ENCODE results near the gene NTRK3.
"Not testable (repeated sequence)": the region's sequence is repeated elsewhere in the genome, so short reads cannot be mapped to it uniquely, and the experiment has no call there.

NTRK3 gene

DNA sequence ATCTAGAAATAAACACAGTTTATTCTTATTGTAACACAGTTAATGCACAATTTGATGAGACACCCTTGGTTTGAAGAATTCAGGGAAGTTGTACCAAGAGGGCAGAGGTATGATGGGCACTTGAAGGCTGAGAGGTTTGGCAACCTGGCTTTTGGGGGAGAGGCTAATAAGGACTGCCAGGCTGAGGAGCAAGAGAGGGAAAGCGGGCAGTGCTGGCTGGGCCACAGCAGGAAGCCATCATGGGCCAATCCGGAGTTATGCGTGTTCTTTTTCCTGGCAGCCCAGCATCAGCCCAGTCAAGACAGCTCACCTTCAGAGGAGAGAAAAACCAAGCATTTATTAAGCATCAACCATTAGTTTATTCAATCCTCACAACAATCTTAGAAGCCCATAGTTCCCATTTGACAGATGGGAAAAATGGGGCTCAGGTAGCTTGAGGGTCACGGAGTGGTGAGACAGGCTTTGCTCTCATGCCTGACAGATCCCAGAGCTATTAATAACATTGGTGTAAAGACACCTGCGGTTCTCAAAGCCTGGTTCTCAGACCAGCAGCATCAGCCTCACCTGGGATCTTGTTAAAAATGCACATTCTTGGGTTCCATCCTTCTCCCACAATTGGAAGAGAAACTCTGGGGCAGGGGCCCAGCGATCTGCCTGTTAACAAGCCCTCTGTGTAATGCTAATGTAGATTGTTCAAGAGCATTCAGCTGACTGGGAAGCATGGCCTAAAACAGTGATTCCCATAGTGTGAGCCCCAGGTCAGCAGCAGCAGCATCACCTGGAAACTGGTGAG, 183.7 kb downstream of the NTRK3 start:
- no peaks in the 10 kb centered on the region for H3K4me1 ChIP-seq (ENCODE audit: control insufficient read depth, insufficient read depth, low read length, poor library complexity, severe bottlenecking)
- DNase-seq: no peak

GRCh38 chr15:88072133-88072532, 184.4 kb downstream of the NTRK3 start:
- H3K9me3 ChIP-seq (ENCODE audit: control insufficient read depth, low read length); DNase-seq; H3K27ac ChIP-seq (ENCODE audit: insufficient read depth, low read length, poor library complexity, severe bottlenecking); H3K4me3 ChIP-seq (ENCODE audit: insufficient read depth, low read depth, low read length, poor library complexity, severe bottlenecking); H3K4me1 ChIP-seq (ENCODE audit: control insufficient read depth, insufficient read depth, low read length, poor library complexity, severe bottlenecking); H3K36me3 ChIP-seq (ENCODE audit: control insufficient read depth, insufficient read depth, low read length); H3K27me3 ChIP-seq (replicated peaks; ENCODE audit: control insufficient read depth, insufficient read depth, low read length, poor library complexity, severe bottlenecking): not testable (repeated sequence)

More for the DNA sequence above, 183.7 kb downstream of the NTRK3 start:
- Histone ChIP-seq H3K9me3 (ENCODE audit: control insufficient read depth, low read length) (no peaks in the 10 kb centered on the region), H3K27ac (ENCODE audit: insufficient read depth, low read length, poor library complexity, severe bottlenecking) (no peak overlapping the region), H3K36me3 (ENCODE audit: control insufficient read depth, insufficient read depth, low read length) (no peaks in the 10 kb centered on the region), H3K27me3 (replicated peaks; ENCODE audit: control insufficient read depth, insufficient read depth, low read length, poor library complexity, severe bottlenecking) (no peaks in the 10 kb centered on the region), H3K4me3 (ENCODE audit: insufficient read depth, low read depth, low read length, poor library complexity, severe bottlenecking) (no peak overlapping the region)

- no peak for DNase-seq
- no peaks in the 10 kb centered on the region for H3K36me3 ChIP-seq (ENCODE audit: control insufficient read depth, insufficient read depth, low read length)
Measured at GRCh38 chr15:88071141-88071540, 185.4 kb downstream of the NTRK3 start.

DNA sequence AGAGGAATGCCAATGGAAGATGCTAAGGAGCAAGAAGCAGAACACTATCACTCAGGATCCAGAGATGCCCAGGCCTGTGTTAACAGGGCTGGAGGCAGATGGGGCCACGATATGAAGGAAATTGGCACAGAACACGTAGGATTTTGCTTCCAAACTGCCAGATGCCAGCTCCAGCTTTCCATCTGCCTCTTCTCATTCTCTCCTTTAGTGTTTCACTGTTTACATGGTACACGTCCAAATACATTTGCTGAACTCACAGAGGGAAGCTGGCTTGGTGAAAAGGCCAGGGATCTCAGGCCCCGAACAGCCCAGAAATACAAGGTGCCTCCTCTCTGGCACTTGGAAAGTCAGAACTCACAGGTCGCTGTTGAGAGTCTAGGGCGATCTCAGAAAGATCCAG, 187.0 kb downstream of the NTRK3 start:
- Histone ChIP-seq H3K36me3 (ENCODE audit: control insufficient read depth, insufficient read depth, low read length) (no peaks in the 10 kb centered on the region), H3K27ac (ENCODE audit: insufficient read depth, low read length, poor library complexity, severe bottlenecking) (no peak overlapping the region), H3K27me3 (replicated peaks; ENCODE audit: control insufficient read depth, insufficient read depth, low read length, poor library complexity, severe bottlenecking) (no peaks in the 10 kb centered on the region), H3K4me3 (ENCODE audit: insufficient read depth, low read depth, low read length, poor library complexity, severe bottlenecking) (no peak overlapping the region), H3K4me1 (ENCODE audit: control insufficient read depth, insufficient read depth, low read length, poor library complexity, severe bottlenecking) (no peaks in the 10 kb centered on the region), H3K9me3 (ENCODE audit: control insufficient read depth, low read length) (no peaks in the 10 kb centered on the region)
- DNase-seq: no peak

More at GRCh38 chr15:88071141-88071540, 185.4 kb downstream of the NTRK3 start:
- H3K4me1 ChIP-seq (ENCODE audit: control insufficient read depth, insufficient read depth, low read length, poor library complexity, severe bottlenecking): no peaks in the 10 kb centered on the region
- H3K9me3 ChIP-seq (ENCODE audit: control insufficient read depth, low read length): no peaks in the 10 kb centered on the region
- H3K27ac ChIP-seq (ENCODE audit: insufficient read depth, low read length, poor library complexity, severe bottlenecking): no peak overlapping the region
- no peaks in the 10 kb centered on the region for H3K27me3 ChIP-seq (replicated peaks; ENCODE audit: control insufficient read depth, insufficient read depth, low read length, poor library complexity, severe bottlenecking)
- no peak overlapping the region for H3K4me3 ChIP-seq (ENCODE audit: insufficient read depth, low read depth, low read length, poor library complexity, severe bottlenecking)

DNA sequence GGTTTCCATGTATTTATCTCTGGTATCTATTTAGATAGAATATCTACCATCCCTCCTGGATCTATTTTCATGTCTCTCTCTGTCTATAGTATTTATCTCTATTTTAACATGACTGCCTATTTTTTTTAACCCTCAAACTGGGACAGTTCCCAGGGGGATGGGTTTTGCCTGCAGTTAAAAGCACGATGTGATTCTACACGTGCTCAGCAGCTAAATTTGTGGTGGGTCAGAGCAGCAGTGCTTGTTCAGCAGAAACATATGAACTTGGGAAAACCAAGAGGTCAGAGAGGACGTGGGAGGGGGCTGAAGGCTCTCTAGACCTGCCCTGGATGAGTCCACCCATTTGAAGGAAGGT, 189.2 kb downstream of the NTRK3 start:
- Histone ChIP-seq H3K27ac (ENCODE audit: insufficient read depth, low read length, poor library complexity, severe bottlenecking) (no peak overlapping the region), H3K4me1 (ENCODE audit: control insufficient read depth, insufficient read depth, low read length, poor library complexity, severe bottlenecking) (no peaks in the 10 kb centered on the region), H3K36me3 (ENCODE audit: control insufficient read depth, insufficient read depth, low read length) (no peaks in the 10 kb centered on the region), H3K27me3 (replicated peaks; ENCODE audit: control insufficient read depth, insufficient read depth, low read length, poor library complexity, severe bottlenecking) (no peaks in the 10 kb centered on the region), H3K4me3 (ENCODE audit: insufficient read depth, low read depth, low read length, poor library complexity, severe bottlenecking) (no peak overlapping the region), H3K9me3 (ENCODE audit: control insufficient read depth, low read length) (no peaks in the 10 kb centered on the region)
- DNase-seq: no peak

- Histone ChIP-seq H3K27me3 (replicated peaks; ENCODE audit: control insufficient read depth, insufficient read depth, low read length, poor library complexity, severe bottlenecking) (no peaks in the 10 kb centered on the region), H3K36me3 (ENCODE audit: control insufficient read depth, insufficient read depth, low read length) (no peaks in the 10 kb centered on the region), H3K9me3 (ENCODE audit: control insufficient read depth, low read length) (no peaks in the 10 kb centered on the region), H3K4me3 (ENCODE audit: insufficient read depth, low read depth, low read length, poor library complexity, severe bottlenecking) (no peak overlapping the region), H3K4me1 (ENCODE audit: control insufficient read depth, insufficient read depth, low read length, poor library complexity, severe bottlenecking) (no peaks in the 10 kb centered on the region), H3K27ac (ENCODE audit: insufficient read depth, low read length, poor library complexity, severe bottlenecking) (no peak overlapping the region)
- no peak for DNase-seq
Measured at GRCh38 chr15:88066636-88067330, 189.8 kb downstream of the NTRK3 start.

DNA sequence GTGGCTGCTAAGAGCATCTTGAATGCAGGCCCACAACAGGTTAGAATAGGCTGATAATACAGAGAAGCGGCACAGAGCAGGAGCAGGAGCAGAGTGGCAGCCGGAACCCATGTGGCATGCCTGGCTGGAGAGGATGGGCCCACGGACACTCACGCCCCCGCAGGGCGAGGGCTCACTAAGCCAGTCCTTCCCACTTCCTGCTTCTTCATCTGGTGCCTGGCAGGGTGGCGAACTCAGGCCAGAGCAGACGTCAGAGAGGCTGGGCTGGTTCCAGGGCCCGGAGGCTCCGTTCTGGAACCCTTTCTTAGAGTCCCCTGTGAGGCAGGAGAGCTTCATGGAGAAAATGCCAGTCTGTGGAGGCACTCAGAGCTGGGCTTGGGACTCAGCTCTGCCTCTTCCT, 195.1 kb downstream of the NTRK3 start:
- Histone ChIP-seq H3K4me3 (ENCODE audit: insufficient read depth, low read depth, low read length, poor library complexity, severe bottlenecking) (no peak overlapping the region), H3K9me3 (ENCODE audit: control insufficient read depth, low read length) (no peaks in the 10 kb centered on the region), H3K27me3 (replicated peaks; ENCODE audit: control insufficient read depth, insufficient read depth, low read length, poor library complexity, severe bottlenecking) (no peaks in the 10 kb centered on the region), H3K27ac (ENCODE audit: insufficient read depth, low read length, poor library complexity, severe bottlenecking) (no peak overlapping the region), H3K4me1 (ENCODE audit: control insufficient read depth, insufficient read depth, low read length, poor library complexity, severe bottlenecking) (no peaks in the 10 kb centered on the region), H3K36me3 (ENCODE audit: control insufficient read depth, insufficient read depth, low read length) (no peaks in the 10 kb centered on the region)
- DNase-seq: no peak

- Histone ChIP-seq H3K36me3 (ENCODE audit: control insufficient read depth, insufficient read depth, low read length) (no peaks in the 10 kb centered on the region), H3K4me1 (ENCODE audit: control insufficient read depth, insufficient read depth, low read length, poor library complexity, severe bottlenecking) (no peaks in the 10 kb centered on the region), H3K27me3 (replicated peaks; ENCODE audit: control insufficient read depth, insufficient read depth, low read length, poor library complexity, severe bottlenecking) (no peaks in the 10 kb centered on the region), H3K9me3 (ENCODE audit: control insufficient read depth, low read length) (no peaks in the 10 kb centered on the region), H3K4me3 (ENCODE audit: insufficient read depth, low read depth, low read length, poor library complexity, severe bottlenecking) (no peak overlapping the region), H3K27ac (ENCODE audit: insufficient read depth, low read length, poor library complexity, severe bottlenecking) (no peak overlapping the region)
- no peak for DNase-seq
Measured at GRCh38 chr15:88060383-88060782, 196.2 kb downstream of the NTRK3 start.

- no peak overlapping the region for H3K4me3 ChIP-seq (ENCODE audit: insufficient read depth, low read depth, low read length, poor library complexity, severe bottlenecking)
- DNase-seq: no peak
- no peaks in the 10 kb centered on the region for H3K27me3 ChIP-seq (replicated peaks; ENCODE audit: control insufficient read depth, insufficient read depth, low read length, poor library complexity, severe bottlenecking)
- no peaks in the 10 kb centered on the region for H3K9me3 ChIP-seq (ENCODE audit: control insufficient read depth, low read length)
- no peaks in the 10 kb centered on the region for H3K4me1 ChIP-seq (ENCODE audit: control insufficient read depth, insufficient read depth, low read length, poor library complexity, severe bottlenecking)
- H3K27ac ChIP-seq (ENCODE audit: insufficient read depth, low read length, poor library complexity, severe bottlenecking): no peak overlapping the region
- no peaks in the 10 kb centered on the region for H3K36me3 ChIP-seq (ENCODE audit: control insufficient read depth, insufficient read depth, low read length)
Measured at GRCh38 chr15:88057836-88058235, 198.7 kb downstream of the NTRK3 start.

DNA sequence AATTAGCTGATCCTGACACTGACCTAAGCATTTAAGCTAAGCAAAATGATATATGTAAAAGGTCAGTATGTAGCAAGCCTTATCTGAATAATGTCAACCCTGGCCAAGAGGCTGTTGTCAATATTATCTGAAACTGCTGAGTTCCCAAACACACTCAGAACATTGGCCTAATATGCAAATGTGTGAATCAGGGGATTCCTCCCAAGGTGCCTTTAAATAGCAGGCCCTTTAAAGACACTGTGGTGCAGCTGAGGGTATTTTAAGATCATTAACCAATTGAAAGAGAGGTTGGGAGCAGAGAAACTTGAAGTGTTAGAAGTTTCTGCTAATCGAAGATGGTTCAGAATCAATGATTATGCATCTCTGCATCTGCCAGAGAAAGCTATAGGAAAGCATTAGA, 207.0 kb downstream of the NTRK3 start:
- DNase-seq: no peak
- Histone ChIP-seq H3K27ac (ENCODE audit: insufficient read depth, low read length, poor library complexity, severe bottlenecking) (no peak overlapping the region), H3K9me3 (ENCODE audit: control insufficient read depth, low read length) (no peaks in the 10 kb centered on the region), H3K27me3 (replicated peaks; ENCODE audit: control insufficient read depth, insufficient read depth, low read length, poor library complexity, severe bottlenecking) (peaks cover 3% of the 10 kb centered on the region), H3K4me1 (ENCODE audit: control insufficient read depth, insufficient read depth, low read length, poor library complexity, severe bottlenecking) (no peaks in the 10 kb centered on the region), H3K4me3 (ENCODE audit: insufficient read depth, low read depth, low read length, poor library complexity, severe bottlenecking) (no peak overlapping the region), H3K36me3 (ENCODE audit: control insufficient read depth, insufficient read depth, low read length) (no peaks in the 10 kb centered on the region)
